ENCODE data around the gene CA5A. TPM values are rescaled to one million over a fixed set of nuclear protein-coding genes. Genes with fewer than 3 reads are reported as not detected.

The CA5A gene
- total and polyA plus RNA-seq, 2 of the 13 experiments (the other 11 are each of a cell fraction or from before 2014, with no cell fraction given), result 66.8 to 106 TPM

DNA sequence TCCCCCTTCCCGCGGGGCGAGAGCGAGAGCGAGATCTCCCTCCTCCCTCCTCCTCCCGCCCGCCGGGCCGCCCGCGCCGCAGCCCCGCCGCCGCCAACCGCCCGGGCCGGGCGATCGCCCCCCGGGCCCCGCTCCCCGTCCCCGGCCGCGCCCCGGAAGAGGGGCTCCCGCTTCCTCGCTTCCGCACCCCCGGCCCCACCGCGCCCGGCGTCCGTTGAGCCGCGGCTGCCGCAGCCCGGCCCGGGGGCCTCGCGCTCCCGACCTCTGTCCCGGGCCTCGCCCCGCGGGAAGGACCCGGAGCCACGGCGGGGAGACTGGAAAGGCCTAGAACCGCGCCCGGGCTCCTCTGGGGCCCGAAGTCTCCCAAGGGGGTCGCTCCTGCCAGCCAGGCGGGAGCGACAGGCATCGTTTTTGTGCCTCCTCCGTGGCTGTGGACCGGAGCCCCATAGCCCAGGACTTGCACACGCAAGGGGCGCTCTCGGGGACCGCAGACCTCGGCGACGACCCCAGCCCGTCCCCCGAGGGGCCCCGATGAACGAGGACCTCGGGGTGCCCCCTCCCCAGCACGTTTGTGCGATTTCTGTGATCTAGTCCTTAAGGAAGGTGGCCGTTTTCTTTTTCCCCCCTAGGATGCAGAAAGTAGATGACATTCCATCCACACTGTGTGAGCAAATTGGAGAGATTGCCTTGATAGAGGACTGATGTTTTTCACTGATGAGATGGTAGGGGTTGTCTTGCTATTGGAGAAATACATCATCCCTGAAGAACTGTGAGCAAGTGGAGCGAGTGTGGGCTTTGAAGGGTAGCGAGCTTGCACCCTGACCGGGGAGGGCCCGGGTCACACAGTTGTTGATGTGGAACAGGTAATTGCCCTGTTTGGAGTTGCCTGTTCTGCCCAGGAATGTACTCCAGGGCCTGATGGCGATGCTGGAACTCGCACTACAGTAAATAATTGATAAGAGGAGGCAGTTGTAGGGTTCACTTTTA lies 15.5 kb upstream of the CA5A start (continued):
- TF ChIP-seq, protein P1, sequence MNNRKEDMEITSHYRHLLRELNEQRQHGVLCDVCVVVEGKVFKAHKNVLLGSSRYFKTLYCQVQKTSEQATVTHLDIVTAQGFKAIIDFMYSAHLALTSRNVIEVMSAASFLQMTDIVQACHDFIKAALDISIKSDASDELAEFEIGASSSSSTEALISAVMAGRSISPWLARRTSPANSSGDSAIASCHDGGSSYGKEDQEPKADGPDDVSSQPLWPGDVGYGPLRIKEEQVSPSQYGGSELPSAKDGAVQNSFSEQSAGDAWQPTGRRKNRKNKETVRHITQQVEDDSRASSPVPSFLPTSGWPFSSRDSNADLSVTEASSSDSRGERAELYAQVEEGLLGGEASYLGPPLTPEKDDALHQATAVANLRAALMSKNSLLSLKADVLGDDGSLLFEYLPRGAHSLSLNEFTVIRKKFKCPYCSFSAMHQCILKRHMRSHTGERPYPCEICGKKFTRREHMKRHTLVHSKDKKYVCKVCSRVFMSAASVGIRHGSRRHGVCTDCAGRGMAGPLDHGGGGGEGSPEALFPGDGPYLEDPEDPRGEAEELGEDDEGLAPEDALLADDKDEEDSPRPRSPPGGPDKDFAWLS (CRISPR knock-in tag; IDR thresholded peaks at IDR 0.05; ENCODE audit: borderline replicate concordance), result no peak
- 0 out of 2 replicates have a peak, but pooled peaks have one; percentile 13 for TF ChIP-seq ZNF776 (CRISPR knock-in tag; IDR thresholded peaks at IDR 0.05)
- peak; percentile 11 for TF ChIP-seq ZNF781 (CRISPR knock-in tag; IDR thresholded peaks at IDR 0.05; ENCODE audit: borderline replicate concordance, not compliant biosample characterization)
- TF ChIP-seq HES4 (CRISPR knock-in tag; IDR thresholded peaks at IDR 0.05; ENCODE audit: borderline replicate concordance), result no peak
- no peak for TF ChIP-seq ZBTB42 (CRISPR knock-in tag; IDR thresholded peaks at IDR 0.05)
- TF ChIP-seq, protein P2, sequence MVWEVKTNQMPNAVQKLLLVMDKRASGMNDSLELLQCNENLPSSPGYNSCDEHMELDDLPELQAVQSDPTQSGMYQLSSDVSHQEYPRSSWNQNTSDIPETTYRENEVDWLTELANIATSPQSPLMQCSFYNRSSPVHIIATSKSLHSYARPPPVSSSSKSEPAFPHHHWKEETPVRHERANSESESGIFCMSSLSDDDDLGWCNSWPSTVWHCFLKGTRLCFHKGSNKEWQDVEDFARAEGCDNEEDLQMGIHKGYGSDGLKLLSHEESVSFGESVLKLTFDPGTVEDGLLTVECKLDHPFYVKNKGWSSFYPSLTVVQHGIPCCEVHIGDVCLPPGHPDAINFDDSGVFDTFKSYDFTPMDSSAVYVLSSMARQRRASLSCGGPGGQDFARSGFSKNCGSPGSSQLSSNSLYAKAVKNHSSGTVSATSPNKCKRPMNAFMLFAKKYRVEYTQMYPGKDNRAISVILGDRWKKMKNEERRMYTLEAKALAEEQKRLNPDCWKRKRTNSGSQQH (CRISPR knock-in tag; IDR thresholded peaks at IDR 0.05; ENCODE audit: low read depth), result no peak
- TF ChIP-seq, protein P3, sequence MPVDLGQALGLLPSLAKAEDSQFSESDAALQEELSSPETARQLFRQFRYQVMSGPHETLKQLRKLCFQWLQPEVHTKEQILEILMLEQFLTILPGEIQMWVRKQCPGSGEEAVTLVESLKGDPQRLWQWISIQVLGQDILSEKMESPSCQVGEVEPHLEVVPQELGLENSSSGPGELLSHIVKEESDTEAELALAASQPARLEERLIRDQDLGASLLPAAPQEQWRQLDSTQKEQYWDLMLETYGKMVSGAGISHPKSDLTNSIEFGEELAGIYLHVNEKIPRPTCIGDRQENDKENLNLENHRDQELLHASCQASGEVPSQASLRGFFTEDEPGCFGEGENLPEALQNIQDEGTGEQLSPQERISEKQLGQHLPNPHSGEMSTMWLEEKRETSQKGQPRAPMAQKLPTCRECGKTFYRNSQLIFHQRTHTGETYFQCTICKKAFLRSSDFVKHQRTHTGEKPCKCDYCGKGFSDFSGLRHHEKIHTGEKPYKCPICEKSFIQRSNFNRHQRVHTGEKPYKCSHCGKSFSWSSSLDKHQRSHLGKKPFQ (CRISPR knock-in tag; IDR thresholded peaks at IDR 0.05; ENCODE audit: insufficient replicate concordance), result peak; percentile 17
- peak; percentile 75; the same call in 1 of the 2 replicates for TF ChIP-seq ZBTB7A (CRISPR knock-in tag; IDR thresholded peaks at IDR 0.05)
- TF ChIP-seq POLR2A (IDR thresholded peaks at IDR 0.05; ENCODE audit: insufficient read depth in 1 of 2, low read depth in 2 of 2, low read length in 2 of 2), result peak; percentile 22 to 76; a peak in 3 of 4 replicates
- peak; percentile 48; the same call in 1 of the 2 replicates for TF ChIP-seq ZNF143 (CRISPR knock-in tag; IDR thresholded peaks at IDR 0.05)
- TF ChIP-seq KAT8 (CRISPR knock-in tag; IDR thresholded peaks at IDR 0.05), result no peak
- no peak for TF ChIP-seq SKI (IDR thresholded peaks at IDR 0.05; ENCODE audit: partially characterized antibody)
- no peak for TF ChIP-seq GATAD1 (CRISPR knock-in tag; IDR thresholded peaks at IDR 0.05)
- 0 out of 2 replicates have a peak, but pooled peaks have one; percentile 20 for TF ChIP-seq TOPORS (CRISPR knock-in tag; IDR thresholded peaks at IDR 0.05)
- TF ChIP-seq, protein P4, sequence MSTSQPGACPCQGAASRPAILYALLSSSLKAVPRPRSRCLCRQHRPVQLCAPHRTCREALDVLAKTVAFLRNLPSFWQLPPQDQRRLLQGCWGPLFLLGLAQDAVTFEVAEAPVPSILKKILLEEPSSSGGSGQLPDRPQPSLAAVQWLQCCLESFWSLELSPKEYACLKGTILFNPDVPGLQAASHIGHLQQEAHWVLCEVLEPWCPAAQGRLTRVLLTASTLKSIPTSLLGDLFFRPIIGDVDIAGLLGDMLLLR (CRISPR knock-in tag; IDR thresholded peaks at IDR 0.05), result peak; percentile 78; the same call in 1 of the 2 replicates
- TF ChIP-seq TARDBP (CRISPR knock-in tag; IDR thresholded peaks at IDR 0.05), result 0 out of 2 replicates have a peak, but pooled peaks have one; percentile 28
- TF ChIP-seq SMAD3 (CRISPR knock-in tag; IDR thresholded peaks at IDR 0.05), result no peak
- 0 out of 2 replicates have a peak, but pooled peaks have one; percentile 37 for TF ChIP-seq FOXJ3 (CRISPR knock-in tag; IDR thresholded peaks at IDR 0.05; ENCODE audit: borderline replicate concordance)
- TF ChIP-seq KDM3A (CRISPR knock-in tag; IDR thresholded peaks at IDR 0.05; ENCODE audit: low read depth), result peak; percentile 43; the same call in 1 of the 2 replicates
- no peak; the same call in 1 of the 2 replicates for TF ChIP-seq HOXA5 (CRISPR knock-in tag; IDR thresholded peaks at IDR 0.05)
- TF ChIP-seq, protein P5, sequence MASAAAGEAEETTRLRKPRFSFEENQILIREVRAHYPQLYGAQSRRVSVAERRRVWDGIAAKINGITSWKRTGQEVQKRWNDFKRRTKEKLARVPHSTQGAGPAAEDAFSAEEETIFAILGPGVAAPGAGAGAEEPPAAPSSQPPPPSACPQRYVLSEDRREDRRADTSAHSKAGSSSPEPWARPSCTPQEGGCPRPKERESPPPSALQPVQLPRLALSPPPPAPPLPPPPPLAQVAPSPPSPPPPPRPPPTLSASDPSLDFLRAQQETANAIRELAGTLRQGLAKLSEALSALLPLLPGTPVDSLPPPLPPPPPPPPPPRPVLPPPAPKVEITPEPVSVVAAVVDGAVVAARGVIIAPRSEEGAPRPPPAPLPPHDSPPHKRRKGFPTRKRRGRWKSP (CRISPR knock-in tag; IDR thresholded peaks at IDR 0.05), result peak; percentile 59; the same call in 1 of the 2 replicates
- no peak for TF ChIP-seq HMG20B (CRISPR knock-in tag; conservative IDR thresholded peaks at IDR 0.05)
